ENCODE measurements around the gene IGFBP3. TPM values are rescaled to one million over a fixed set of nuclear protein-coding genes. Genes with fewer than 3 reads are reported as not detected.
A peak's percentile ranks its signal among the peaks of the same experiment; 100 is the strongest.

Gene IGFBP3
- total and polyA plus RNA-seq, 9 of the 15 experiments (the other 6 are each of a cell fraction or from before 2014, with no cell fraction given) = 0.08 to 0.22 (median 0.10) TPM; not detected in 5

GRCh38 chr7:45923290-45923689 lies 2.2 kb upstream of the IGFBP3 start:
- in situ Hi-C loops (cut with MboI) = loop anchor here (10.0 kb wide), 1 partner anchor 1162 kb away; no protein-coding TSS in a partner anchor
- no peaks in the 10 kb centered on the region for H3K36me3 ChIP-seq (ENCODE audit: control insufficient read depth, insufficient read depth, low read length)
- H3K27ac ChIP-seq (ENCODE audit: extremely low read depth, low read depth, low read length) = no peak overlapping the region
- H3K79me2 ChIP-seq (ENCODE audit: control insufficient read depth, insufficient read depth, low read length) = no peaks in the 10 kb centered on the region
- H3K4me3 ChIP-seq = no peak overlapping the region
- H4K20me1 ChIP-seq (replicated peaks; ENCODE audit: control insufficient read depth, insufficient read depth, low read length) = no peaks in the 10 kb centered on the region
- H3K27me3 ChIP-seq (ENCODE audit: control insufficient read depth in 2 of 2, insufficient read depth in 2 of 2, low read length in 2 of 2) = peaks cover 0 to 4% of the 10 kb centered on the region in 2 experiments; a peak in 2 of 5 replicates
- peak; percentile 37 for FAIRE-seq
- H3K9me1 ChIP-seq (ENCODE audit: control insufficient read depth, insufficient read depth, low read length) = no peaks in the 10 kb centered on the region
- no TSS peak for BruUV-seq (replicated peaks)
- 6% methylated on average over 9 of the region's 9 CpGs for WGBS (ENCODE audit: insufficient coverage, low coverage, missing lambda C conversion rate)
- intact Hi-C loops (cut with micrococcal nuclease) = loop anchor here (1.0 to 10.0 kb wide), 4 partner anchors 432 to 1310 kb away; no protein-coding TSS in a partner anchor
- no peaks in the 10 kb centered on the region for H3K9me3 ChIP-seq (replicated peaks; ENCODE audit: control insufficient read depth, insufficient read depth, low read depth, low read length)
- 0 out of 2 replicates have a peak overlapping the region, but pooled peaks have one; percentile 6 for H2AFZ ChIP-seq (ENCODE audit: low read depth, low read length)
- no peak overlapping the region for H3K9ac ChIP-seq (ENCODE audit: insufficient read depth in 1 of 2, low read depth in 2 of 2, low read length in 2 of 2)
- H3K4me2 ChIP-seq (ENCODE audit: insufficient read depth, low read length) = no peak overlapping the region; the same call in 1 of the 2 replicates
- POLR2A ChIA-PET = interaction anchor here (1.2 kb wide), 1 partner anchor 17 kb away, joined by 4 read pairs; no protein-coding TSS in a partner anchor
- DNase-seq (ENCODE audit: extremely low read depth in 1 of 4, low spot score in 3 of 4) = peak; percentile 48 to 66 (median 48)
- ATAC-seq = peak; percentile 89
- CTCF ChIA-PET (ENCODE audit: low intra/inter-chr PET ratio) = interaction anchor here (1.2 to 1.6 kb wide), 3 partner anchors 1165 to 1259 kb away, joined by 3 to 6 read pairs (median 3); no protein-coding TSS in a partner anchor
- no peaks in the 10 kb centered on the region for H3K4me1 ChIP-seq (replicated peaks in 1 of 2; ENCODE audit: control insufficient read depth in 2 of 2, insufficient read depth in 2 of 2, low read length in 2 of 2)
- TF ChIP-seq CHD7 (IDR thresholded peaks at IDR 0.05; ENCODE audit: low read depth, low read length) (no peak), STAG1 (CRISPR knock-in tag; IDR thresholded peaks at IDR 0.05; ENCODE audit: borderline replicate concordance) (peak; percentile 39; the same call in 1 of the 2 replicates), ZNF41 (CRISPR knock-in tag; conservative IDR thresholded peaks at IDR 0.05) (no peak), ZSCAN32 (CRISPR knock-in tag; IDR thresholded peaks at IDR 0.05) (no peak), KAT7 (CRISPR knock-in tag; IDR thresholded peaks at IDR 0.05; ENCODE audit: borderline replicate concordance) (no peak), ZNF717 (CRISPR knock-in tag; IDR thresholded peaks at IDR 0.05) (no peak), DEAF1 (CRISPR knock-in tag; IDR thresholded peaks at IDR 0.05) (peak; percentile 69), POLR2AphosphoS5 (IDR thresholded peaks at IDR 0.05; ENCODE audit: control insufficient read depth, insufficient read depth, low read depth, low read length) (no peak)
